ENCODE measurements around the gene PALM2AKAP2.

Gene PALM2AKAP2

GRCh38 chr9:109751253-109751652 is 28.7 kb upstream of the PALM2AKAP2 start:
- H3K36me3 ChIP-seq (ENCODE audit: control insufficient read depth, insufficient read depth, low read length) = no peaks in the 10 kb centered on the region
- no peak for TF ChIP-seq CTCF (IDR thresholded peaks at IDR 0.05; ENCODE audit: insufficient read depth, low read length, poor library complexity, severe bottlenecking)
- no peak overlapping the region for H3K4me3 ChIP-seq (replicated peaks; ENCODE audit: low read depth, low read length)
- DNase-seq (ENCODE audit: extremely low read depth, insufficient read length) = no peak
- no peaks in the 10 kb centered on the region; the same call in 1 of the 2 replicates for H3K27me3 ChIP-seq (replicated peaks; ENCODE audit: control insufficient read depth, insufficient read depth, low read length)

- Histone ChIP-seq H3K4me3 (replicated peaks; ENCODE audit: low read depth, low read length) (no peak overlapping the region), H3K36me3 (ENCODE audit: control insufficient read depth, insufficient read depth, low read length) (no peaks in the 10 kb centered on the region), H3K27me3 (replicated peaks; ENCODE audit: control insufficient read depth, insufficient read depth, low read length) (no peaks in the 10 kb centered on the region; the same call in 1 of the 2 replicates)
- no peak for DNase-seq (ENCODE audit: extremely low read depth, insufficient read length)
- TF ChIP-seq CTCF (IDR thresholded peaks at IDR 0.05; ENCODE audit: insufficient read depth, low read length, poor library complexity, severe bottlenecking) = no peak
Measured at GRCh38 chr9:109753308-109753707, 26.7 kb upstream of the PALM2AKAP2 start.

GRCh38 chr9:109755040-109755439 is 25.0 kb upstream of the PALM2AKAP2 start:
- no peak for TF ChIP-seq CTCF (IDR thresholded peaks at IDR 0.05; ENCODE audit: insufficient read depth, low read length, poor library complexity, severe bottlenecking)
- Histone ChIP-seq H3K27me3 (replicated peaks; ENCODE audit: control insufficient read depth, insufficient read depth, low read length) (no peaks in the 10 kb centered on the region; the same call in 1 of the 2 replicates), H3K36me3 (ENCODE audit: control insufficient read depth, insufficient read depth, low read length) (no peaks in the 10 kb centered on the region), H3K4me3 (replicated peaks; ENCODE audit: low read depth, low read length) (no peak overlapping the region)
- no peak for DNase-seq (ENCODE audit: extremely low read depth, insufficient read length)

- no peak for DNase-seq (ENCODE audit: extremely low read depth, insufficient read length)
- Histone ChIP-seq H3K4me3 (replicated peaks; ENCODE audit: low read depth, low read length) (no peak overlapping the region), H3K36me3 (ENCODE audit: control insufficient read depth, insufficient read depth, low read length) (no peaks in the 10 kb centered on the region), H3K27me3 (replicated peaks; ENCODE audit: control insufficient read depth, insufficient read depth, low read length) (no peaks in the 10 kb centered on the region)
- TF ChIP-seq CTCF (IDR thresholded peaks at IDR 0.05; ENCODE audit: insufficient read depth, low read length, poor library complexity, severe bottlenecking) = no peak
Measured at GRCh38 chr9:109759589-109759988, 20.4 kb upstream of the PALM2AKAP2 start.

- H3K4me3 ChIP-seq (replicated peaks; ENCODE audit: low read depth, low read length) = no peak overlapping the region
- H3K36me3 ChIP-seq (ENCODE audit: control insufficient read depth, insufficient read depth, low read length) = no peaks in the 10 kb centered on the region
- TF ChIP-seq CTCF (IDR thresholded peaks at IDR 0.05; ENCODE audit: insufficient read depth, low read length, poor library complexity, severe bottlenecking) = no peak
- no peaks in the 10 kb centered on the region; the same call in 1 of the 2 replicates for H3K27me3 ChIP-seq (replicated peaks; ENCODE audit: control insufficient read depth, insufficient read depth, low read length)
- DNase-seq (ENCODE audit: extremely low read depth, insufficient read length) = no peak
Measured at GRCh38 chr9:109765278-109765677, 14.7 kb upstream of the PALM2AKAP2 start.

- Histone ChIP-seq H3K4me3 (replicated peaks; ENCODE audit: low read depth, low read length) (no peak overlapping the region), H3K27me3 (replicated peaks; ENCODE audit: control insufficient read depth, insufficient read depth, low read length) (no peaks in the 10 kb centered on the region; the same call in 1 of the 2 replicates), H3K36me3 (ENCODE audit: control insufficient read depth, insufficient read depth, low read length) (no peaks in the 10 kb centered on the region)
- no peak for DNase-seq (ENCODE audit: extremely low read depth, insufficient read length)
- TF ChIP-seq CTCF (IDR thresholded peaks at IDR 0.05; ENCODE audit: insufficient read depth, low read length, poor library complexity, severe bottlenecking) = no peak
Measured at GRCh38 chr9:109765830-109766229, 14.2 kb upstream of the PALM2AKAP2 start.
